H1 (cell line): ENCODE measurements around the gene AIMP1. TPM values are rescaled to one million over a fixed set of nuclear protein-coding genes. Genes with fewer than 3 reads are reported as not detected.

Experiments
- CTCF ChIA-PET: fragments of 300-600 bp; sonication (Branson Sonifier 250); formaldehyde crosslinking; loops from one replicate; lab custom pipeline; 2021; ENCODE audit not compliant: partially characterized antibody; lab: Charles Lee
- POLR2A ChIA-PET: fragments of 300-600 bp; sonication (Branson Sonifier 250); formaldehyde crosslinking; loops from one replicate; lab custom pipeline; 2021; ENCODE audit warnings: inconsistent platforms; ENCODE audit not compliant: partially characterized antibody; lab: Charles Lee
- DNase-seq, 2 experiments: peaks; one replicate each; pipeline versions ENCODE4 v3.0.0 to v3.0.0-alpha.2; 2010 to 2022; ENCODE audit warnings: low spot score in 2 of 2, low read depth in 1 of 2, mixed read lengths in 1 of 2
- FAIRE-seq: peaks from 2 replicates; lab custom pipeline; 2011; peaks lifted over from hg19 to GRCh38; lab: Jason Lieb, UNC
- H2AFZ ChIP-seq: 2 replicates; pipeline ENCODE4 v1.8.1; 2012; ENCODE audit warnings: low read length, inconsistent platforms
- H2AK5ac ChIP-seq: 2 replicates; pipeline ENCODE4 v1.6.1; 2013; ENCODE audit warnings: low read depth, low read length
- H2BK120ac ChIP-seq: replicated peaks from 2 replicates; pipeline ENCODE3; 2013; ENCODE audit warnings: low read depth, low read length, inconsistent platforms
- H2BK12ac ChIP-seq: 2 replicates; pipeline ENCODE4 v1.6.1; 2013; ENCODE audit warnings: low read depth, low read length
- H2BK15ac ChIP-seq: 2 replicates; pipeline ENCODE4 v1.6.1; 2013; ENCODE audit warnings: low read length
- H2BK20ac ChIP-seq: 2 replicates; pipeline ENCODE4 v1.6.1; 2013; ENCODE audit warnings: low read length
- H2BK5ac ChIP-seq: 2 replicates; pipeline ENCODE4 v1.6.1; 2013; ENCODE audit warnings: low read depth, low read length
- H3K14ac ChIP-seq: 2 replicates; pipeline ENCODE4 v1.6.1; 2013; ENCODE audit warnings: inconsistent platforms; ENCODE audit not compliant: insufficient read length
- H3K18ac ChIP-seq: 2 replicates; pipeline ENCODE4 v1.6.1; 2013; ENCODE audit warnings: low read length; ENCODE audit errors: extremely low read depth
- H3K23ac ChIP-seq: 2 replicates; pipeline ENCODE4 v1.6.1; 2013; ENCODE audit warnings: inconsistent platforms; ENCODE audit not compliant: insufficient read length
- H3K23me2 ChIP-seq: 2 replicates; pipeline ENCODE4 v1.6.1; 2013; ENCODE audit warnings: low read depth, low read length
- H3K27ac ChIP-seq: 2 replicates; pipeline ENCODE4 v1.6.1; 2011; ENCODE audit warnings: low read depth, low read length, inconsistent platforms
- H3K27me3 ChIP-seq, 4 experiments: replicated peaks in 1 of 4; 1 replicate in 1 of 4; 2 replicates in 3 of 4; pipeline versions ENCODE4 v1.6.1 to v1.8.1; 2011 to 2013; ENCODE audit warnings: low read length in 3 of 4, mild to moderate bottlenecking in 3 of 4, inconsistent platforms in 2 of 4, mixed read lengths in 2 of 4, moderate library complexity in 1 of 4; ENCODE audit not compliant: control insufficient read depth in 3 of 4, insufficient read depth in 3 of 4; ENCODE audit errors: extremely low read depth in 1 of 4
- H3K36me3 ChIP-seq, 4 experiments: 2 replicates each; pipeline versions ENCODE4 v1.6.1 to v1.8.1; 2011 to 2013; ENCODE audit warnings: mild to moderate bottlenecking in 4 of 4, low read length in 3 of 4, moderate library complexity in 2 of 4, control low read depth in 1 of 4, inconsistent platforms in 1 of 4; ENCODE audit not compliant: insufficient read depth in 4 of 4, control insufficient read depth in 2 of 4
- H3K4ac ChIP-seq: replicated peaks from 2 replicates; pipeline ENCODE3; 2013; ENCODE audit warnings: low read length, low read depth, mixed read lengths, inconsistent platforms; ENCODE audit not compliant: insufficient read length
- H3K4me1 ChIP-seq, 4 experiments: replicated peaks in 1 of 4; 1 replicate in 1 of 4; 2 replicates in 3 of 4; pipeline versions ENCODE4 v1.6.1 to v1.8.1; 2011 to 2013; ENCODE audit warnings: low read length in 3 of 4, inconsistent platforms in 2 of 4, mixed read lengths in 1 of 4; ENCODE audit not compliant: insufficient read depth in 4 of 4, control insufficient read depth in 3 of 4
- H3K4me2 ChIP-seq, 2 experiments: 2 replicates each; pipeline versions ENCODE4 v1.6.1 to v1.8.1; 2011 to 2013; ENCODE audit warnings: low read depth in 2 of 2, low read length in 2 of 2, control low read depth in 1 of 2, inconsistent platforms in 1 of 2, mild to moderate bottlenecking in 1 of 2; ENCODE audit not compliant: insufficient read depth in 1 of 2
- H3K4me3 ChIP-seq, 4 experiments: fragments of 200-600, 300-600 bp in 1 of 4; sonication (generic), shearing (Covaris generic), sonication (Bioruptor Twin) in 1 of 4; 2 replicates each; pipeline versions ENCODE4 v1.5.1 to v1.8.1; 2011 to 2016; ENCODE audit warnings: low read length in 4 of 4, low read depth in 3 of 4, control low read depth in 2 of 4, inconsistent platforms in 2 of 4, mild to moderate bottlenecking in 2 of 4, mixed read lengths in 1 of 4, moderate library complexity in 1 of 4; ENCODE audit not compliant: insufficient read depth in 2 of 4; ENCODE audit errors: extremely low read depth in 1 of 4
- H3K56ac ChIP-seq: replicated peaks from 2 replicates; pipeline ENCODE3; 2013; ENCODE audit warnings: low read depth, mild to moderate bottlenecking, mixed read lengths, low read length, inconsistent platforms; ENCODE audit not compliant: insufficient read length
- H3K79me1 ChIP-seq: 2 replicates; pipeline ENCODE4 v1.6.1; 2013; ENCODE audit warnings: low read depth, low read length, control low read depth
- H3K79me2 ChIP-seq, 2 experiments: 2 replicates each; pipeline versions ENCODE4 v1.6.1 to v1.8.1; 2012 to 2013; ENCODE audit warnings: low read length in 2 of 2, mild to moderate bottlenecking in 2 of 2, inconsistent platforms in 1 of 2; ENCODE audit not compliant: insufficient read depth in 2 of 2, control insufficient read depth in 1 of 2
- H3K9ac ChIP-seq, 4 experiments: replicated peaks in 1 of 4; 1 replicate in 1 of 4; 2 replicates in 3 of 4; pipeline versions ENCODE4 v1.6.1 to v1.8.1; 2011 to 2013; ENCODE audit warnings: low read depth in 3 of 4, low read length in 3 of 4, control low read depth in 2 of 4, mild to moderate bottlenecking in 2 of 4, moderate library complexity in 2 of 4, inconsistent platforms in 1 of 4; ENCODE audit errors: extremely low read depth in 1 of 4
- H3K9me3 ChIP-seq, 2 experiments: 2 replicates each; pipeline versions ENCODE4 v1.6.1 to v1.8.1; 2012 to 2013; ENCODE audit warnings: mild to moderate bottlenecking in 2 of 2, moderate library complexity in 2 of 2, control low read depth in 1 of 2, inconsistent platforms in 1 of 2, low read depth in 1 of 2, low read length in 1 of 2, mixed read lengths in 1 of 2; ENCODE audit not compliant: insufficient read depth in 2 of 2
- H4K20me1 ChIP-seq, 2 experiments: replicated peaks in 1 of 2; 2 replicates each; pipeline versions ENCODE3 to v1.8.1; 2011 to 2013; ENCODE audit warnings: inconsistent platforms in 2 of 2, low read length in 2 of 2, mild to moderate bottlenecking in 1 of 2; ENCODE audit not compliant: insufficient read depth in 2 of 2, control insufficient read depth in 1 of 2
- H4K5ac ChIP-seq: 2 replicates; pipeline ENCODE4 v1.6.1; 2013; ENCODE audit warnings: low read length, low read depth, mixed read lengths, inconsistent platforms; ENCODE audit not compliant: insufficient read length
- H4K8ac ChIP-seq: 2 replicates; pipeline ENCODE4 v1.8.0; 2013; ENCODE audit warnings: mild to moderate bottlenecking, moderate library complexity, low read length, inconsistent platforms; ENCODE audit not compliant: insufficient read depth; ENCODE audit errors: extremely low read depth
- H4K91ac ChIP-seq: replicated peaks from 2 replicates; pipeline ENCODE3; 2013; ENCODE audit warnings: low read length, mixed read lengths, inconsistent platforms; ENCODE audit not compliant: insufficient read length
- CHD2 ChIP-seq: IDR thresholded peaks from 2 replicates; pipeline ENCODE4 v1.6.1; 2012; ENCODE audit warnings: low read length, improper control_type of control experiment
- CTCF ChIP-seq, 3 experiments: IDR thresholded peaks; 1 replicate in 2 of 3; 2 replicates in 1 of 3; pipeline versions ENCODE4 v1.5.1 to v1.6.1; 2011; ENCODE audit warnings: low read length in 3 of 3, mild to moderate bottlenecking in 3 of 3, inconsistent platforms in 2 of 3, low read depth in 1 of 3, moderate library complexity in 1 of 3; ENCODE audit not compliant: insufficient read depth in 1 of 3; ENCODE audit errors: control extremely low read depth in 1 of 3
- RAD21 ChIP-seq, 2 experiments: IDR thresholded peaks in 1 of 2; conservative IDR thresholded peaks in 1 of 2; 2 replicates each; pipeline ENCODE4 v1.6.1; 2011; ENCODE audit warnings: low read depth in 2 of 2, low read length in 2 of 2, improper control_type of control experiment in 1 of 2, inconsistent platforms in 1 of 2, mild to moderate bottlenecking in 1 of 2, moderate library complexity in 1 of 2
- RBBP5 ChIP-seq: IDR thresholded peaks from 2 replicates; pipeline ENCODE4 v1.7.1; 2012; ENCODE audit warnings: low read depth, mild to moderate bottlenecking, inconsistent platforms, low read length, moderate library complexity, borderline replicate concordance
- WGBS, 2 experiments: shearing (Covaris generic) in 1 of 2; methylation state at CpG; one replicate each; pipeline versions ENCODE4 v1.1.6 to v1.1.7; 2013 to 2015; ENCODE audit warnings: low lambda C conversion rate in 2 of 2, mixed read lengths in 2 of 2, inconsistent platforms in 1 of 2, low coverage in 1 of 2, missing lambda C conversion rate in 1 of 2; ENCODE audit not compliant: insufficient replicate concordance in 2 of 2, insufficient coverage in 1 of 2, insufficient read length in 1 of 2; ENCODE audit errors: extremely low coverage in 1 of 2, missing lambda C conversion rate in 1 of 2; 5-methylcytosine and 5-hydroxymethylcytosine counted together
- polyA plus RNA-seq, 7 experiments: library from polyadenylated mRNA; depleted of rRNA in 3 of 7; stranded (reverse) in 5 of 7; unstranded in 2 of 7; fragments of >200 nt in 5 of 7; fragments of 200-250 nt in 2 of 7; gene quantifications; 1 replicate in 5 of 7; 2 replicates in 1 of 7; 4 replicates in 1 of 7; pipeline versions ENCODE4 v1.2.1 to v1.2.3, GENCODE V29; 2011 to 2013; ENCODE audit warnings: missing spikeins in 2 of 7, mixed read lengths in 2 of 7
- total RNA-seq: library from RNA; stranded (reverse); fragmentation: NEBNext Ultra II Directional; extraction: Animal tissue kit (Norgen Biotek cat#: 25700); gene quantifications from 2 replicates; pipeline ENCODE4 v1.2.1, GENCODE V29; 2021

The AIMP1 gene
- total and polyA plus RNA-seq, 2 of the 8 experiments (the other 6 are each of a cell fraction or from before 2014, with no cell fraction given) = 7.9 to 54.6 TPM

DNA sequence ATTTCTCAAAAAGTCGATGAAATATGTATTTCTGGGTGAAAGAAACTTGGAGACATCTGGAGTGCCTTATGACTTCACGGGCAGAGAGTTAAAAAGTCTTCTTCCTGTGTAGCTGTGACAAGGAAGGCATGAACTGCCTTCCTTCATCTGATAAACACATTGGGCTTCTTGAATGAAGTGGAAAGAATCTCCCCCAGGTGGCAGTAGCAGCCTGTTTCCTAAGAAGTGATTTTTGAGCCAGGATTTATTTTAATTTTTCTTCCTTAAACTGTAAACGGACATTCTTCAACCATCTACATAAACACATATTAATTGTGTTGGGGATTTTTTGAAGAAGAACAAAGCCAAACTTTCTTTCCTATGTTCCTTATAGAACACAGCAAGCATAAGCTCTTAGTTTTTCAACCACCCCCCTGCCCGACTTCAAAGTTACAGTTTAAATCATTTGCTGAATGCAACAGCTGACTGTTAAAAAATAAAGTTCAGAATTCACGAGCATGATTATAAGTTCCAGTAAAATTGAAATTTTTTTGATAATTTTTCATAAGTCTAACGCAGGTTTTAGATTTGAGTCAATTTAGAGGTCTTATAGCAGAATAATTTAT, 53.2 kb downstream of the AIMP1 start:
- no peak overlapping the region for H2BK15ac ChIP-seq
- H2AFZ ChIP-seq = no peak overlapping the region

More for the DNA sequence above, 53.2 kb downstream of the AIMP1 start:
- no peaks in the 10 kb centered on the region for H3K27me3 ChIP-seq
- H3K79me2 ChIP-seq = no peaks in the 10 kb centered on the region
- H3K36me3 ChIP-seq = no peaks in the 10 kb centered on the region
- FAIRE-seq (peak; percentile 94), DNase-seq (peak in 1 of 2 experiments; percentile 17)
- no peak overlapping the region for H3K4ac ChIP-seq
- no peaks in the 10 kb centered on the region for H3K4me1 ChIP-seq
- no peak overlapping the region for H3K4me3 ChIP-seq
- no peak overlapping the region for H3K56ac ChIP-seq
- H2AK5ac ChIP-seq = no peak overlapping the region
- H2BK20ac ChIP-seq = no peak overlapping the region
- POLR2A ChIA-PET = no interaction called here
- no peak overlapping the region for H4K5ac ChIP-seq
- H3K27ac ChIP-seq = no peak overlapping the region
- no peak overlapping the region for H2BK120ac ChIP-seq
- CTCF ChIA-PET = interaction anchor here (0.6 to 4.5 kb wide), 29 partner anchors 9 to 1108 kb away, joined by 3 to 36 read pairs (median 4); no protein-coding TSS in a partner anchor
- no peaks in the 10 kb centered on the region for H3K9me3 ChIP-seq
- 55% methylated on average over 6 of the region's 6 CpGs; no CpG with 5 or more reads in 1 of the 2 experiments for WGBS, 2 experiments
- H3K23ac ChIP-seq = no peak overlapping the region
- no peak overlapping the region for H2BK12ac ChIP-seq
- no peak overlapping the region for H3K9ac ChIP-seq
- no peak for TF ChIP-seq CHD2
- TF ChIP-seq CTCF (IDR thresholded peaks at IDR 0.05; ENCODE audit: control extremely low read depth in 1 of 3, insufficient read depth in 1 of 3, low read depth in 1 of 3, low read length in 3 of 3) = peak in 2 of 3 experiments; percentile 60 to 72; a peak in 3 of 4 replicates
- no peak for TF ChIP-seq RBBP5
- peak; percentile 84 to 88 for TF ChIP-seq RAD21 (IDR thresholded peaks at IDR 0.05 in 1 of 2, conservative IDR thresholded peaks at IDR 0.05 in 1 of 2; ENCODE audit: low read depth in 2 of 2, low read length in 2 of 2)
- H3K23me2 ChIP-seq = no peaks in the 10 kb centered on the region
- no peaks in the 10 kb centered on the region for H3K79me1 ChIP-seq
- H4K20me1 ChIP-seq = no peaks in the 10 kb centered on the region
- no peak overlapping the region for H4K8ac ChIP-seq
- no peak overlapping the region for H3K4me2 ChIP-seq
- H3K14ac ChIP-seq = no peak overlapping the region
- H3K18ac ChIP-seq = no peak overlapping the region
- H4K91ac ChIP-seq = no peak overlapping the region
- no peak overlapping the region for H2BK5ac ChIP-seq
